ENCODE data around the gene CDH23.

GRCh38 chr10:71623986-71624291 is 227.2 kb downstream of the CDH23 start:
- TF ChIP-seq GATA3 (IDR thresholded peaks at IDR 0.05; ENCODE audit: low read depth, low read length) (no peak), GATA2 (IDR thresholded peaks at IDR 0.05; ENCODE audit: low read depth, low read length) (no peak)

Data from SH-SY5Y (cell line).